Parathyroid adenoma (tissue), 2 donors: ENCODE results near the gene BFSP2.

ENCODE experiments used
- H2AFZ ChIP-seq: fragments of 300-600 bp; sonication (generic); one replicate; pipeline ENCODE4 v1.7.0; 2017; ENCODE audit warnings: antibody characterized with exemption, mild to moderate bottlenecking
- H3K27ac ChIP-seq: fragments of 300-600 bp; sonication (generic); one replicate; pipeline ENCODE4 v1.7.0; 2017
- H3K27me3 ChIP-seq: fragments of 300-600 bp; sonication (generic); one replicate; pipeline ENCODE4 v1.7.0; 2017; ENCODE audit warnings: low read length; ENCODE audit not compliant: control insufficient read depth, insufficient read depth
- H3K36me3 ChIP-seq: fragments of 300-600 bp; sonication (generic); one replicate; pipeline ENCODE4 v1.7.0; 2017; ENCODE audit warnings: low read length; ENCODE audit not compliant: control insufficient read depth, insufficient read depth
- H3K4me1 ChIP-seq: fragments of 300-600 bp; sonication (generic); one replicate; pipeline ENCODE4 v1.7.0; 2017; ENCODE audit warnings: control low read depth
- H3K4me2 ChIP-seq: fragments of 300-600 bp; sonication (generic); one replicate; pipeline ENCODE4 v1.7.0; 2017; ENCODE audit warnings: low read length
- H3K4me3 ChIP-seq: fragments of 300-600 bp; sonication (generic); one replicate; pipeline ENCODE4 v1.7.0; 2017; ENCODE audit warnings: low read depth, low read length
- H3K79me2 ChIP-seq: fragments of 300-600 bp; sonication (generic); one replicate; pipeline ENCODE4 v1.7.0; 2017; ENCODE audit warnings: control low read depth
- H3K9ac ChIP-seq: fragments of 300-600 bp; sonication (generic); one replicate; pipeline ENCODE4 v1.7.0; 2017; ENCODE audit warnings: mild to moderate bottlenecking
- H3K9me3 ChIP-seq: fragments of 300-600 bp; sonication (generic); one replicate; pipeline ENCODE4 v1.7.0; 2017; ENCODE audit warnings: low read length; ENCODE audit not compliant: control insufficient read depth
- CTCF ChIP-seq: fragments of 300-600 bp; sonication (generic); IDR thresholded peaks from one replicate; pipeline ENCODE4 v1.7.0; 2017; ENCODE audit warnings: antibody characterized with exemption, mild to moderate bottlenecking
- donor health status: primary hyperparathyroidism.

BFSP2 gene

GRCh38 chr3:133475245-133476010 is 75.6 kb downstream of the BFSP2 start:
- peak overlapping the region; percentile 65 for H3K27ac ChIP-seq
- no peaks in the 10 kb centered on the region for H3K36me3 ChIP-seq
- no peak overlapping the region for H3K4me2 ChIP-seq
- no peaks in the 10 kb centered on the region for H3K79me2 ChIP-seq
- peak overlapping the region; percentile 87 for H2AFZ ChIP-seq
- H3K4me1 ChIP-seq = peaks cover 17% of the 10 kb centered on the region
- TF ChIP-seq CTCF = no peak
- H3K9me3 ChIP-seq = no peaks in the 10 kb centered on the region
- no peaks in the 10 kb centered on the region for H3K27me3 ChIP-seq
- no peak overlapping the region for H3K4me3 ChIP-seq
- no peak overlapping the region for H3K9ac ChIP-seq

GRCh38 chr3:133476971-133477375 is 77.1 kb downstream of the BFSP2 start:
- Histone ChIP-seq H3K27ac (no peak overlapping the region), H3K4me3 (no peak overlapping the region), H3K79me2 (no peaks in the 10 kb centered on the region), H3K27me3 (no peaks in the 10 kb centered on the region), H3K9ac (no peak overlapping the region), H2AFZ (no peak overlapping the region), H3K36me3 (no peaks in the 10 kb centered on the region), H3K4me1 (peaks cover 17% of the 10 kb centered on the region), H3K9me3 (no peaks in the 10 kb centered on the region), H3K4me2 (no peak overlapping the region)
- TF ChIP-seq CTCF = no peak

GRCh38 chr3:133477487-133477886 is 77.6 kb downstream of the BFSP2 start:
- Histone ChIP-seq H3K27ac (no peak overlapping the region), H3K4me3 (no peak overlapping the region), H3K9me3 (no peaks in the 10 kb centered on the region), H3K4me1 (peaks cover 17% of the 10 kb centered on the region), H3K9ac (no peak overlapping the region), H3K4me2 (no peak overlapping the region), H2AFZ (no peak overlapping the region), H3K27me3 (no peaks in the 10 kb centered on the region), H3K79me2 (no peaks in the 10 kb centered on the region), H3K36me3 (no peaks in the 10 kb centered on the region)
- no peak for TF ChIP-seq CTCF

GRCh38 chr3:133478624-133479023 is 78.8 kb downstream of the BFSP2 start:
- Histone ChIP-seq H3K9ac (no peak overlapping the region), H3K27me3 (no peaks in the 10 kb centered on the region), H3K4me3 (no peak overlapping the region), H3K4me1 (peaks cover 17% of the 10 kb centered on the region), H3K27ac (no peak overlapping the region), H3K79me2 (no peaks in the 10 kb centered on the region), H3K36me3 (no peaks in the 10 kb centered on the region), H3K4me2 (no peak overlapping the region), H3K9me3 (no peaks in the 10 kb centered on the region), H2AFZ (peak overlapping the region; percentile 31)
- no peak for TF ChIP-seq CTCF

- Histone ChIP-seq H3K4me3 (no peak overlapping the region), H3K4me2 (no peak overlapping the region), H3K27me3 (no peaks in the 10 kb centered on the region), H3K36me3 (no peaks in the 10 kb centered on the region), H3K4me1 (peaks cover 12% of the 10 kb centered on the region), H3K79me2 (no peaks in the 10 kb centered on the region), H3K9ac (no peak overlapping the region), H3K27ac (no peak overlapping the region), H2AFZ (no peak overlapping the region), H3K9me3 (no peaks in the 10 kb centered on the region)
- no peak for TF ChIP-seq CTCF
These were observed 79.5 kb downstream of the BFSP2 start for GRCh38 chr3:133479401-133479800.
